ENCODE data around the gene CRYZ. TPM values are rescaled to one million over a fixed set of nuclear protein-coding genes. Genes with fewer than 3 reads are reported as not detected.

The CRYZ gene
- polyA plus RNA-seq, 1 experiment: 108 TPM

DNA sequence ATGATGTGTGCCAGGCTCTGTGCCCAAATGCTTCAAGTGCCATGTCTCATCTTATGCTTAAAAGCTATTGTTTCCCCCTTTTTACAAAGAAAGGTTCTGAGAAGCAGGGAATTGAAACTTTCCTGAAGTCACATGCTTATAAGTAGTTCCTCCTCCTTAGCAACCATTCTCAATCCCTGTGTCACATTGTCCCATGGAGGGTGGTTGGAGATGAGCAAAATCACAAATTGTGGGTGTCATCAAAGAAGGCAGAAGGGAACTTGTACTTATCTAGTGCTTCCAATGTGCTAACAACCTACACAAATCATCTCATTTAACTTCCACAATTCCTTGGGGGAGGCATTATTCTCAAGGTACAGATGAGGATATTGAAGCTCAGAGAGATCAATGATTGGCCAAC, 49.2 kb downstream of the CRYZ start:
- Histone ChIP-seq H3K4me3 (ENCODE audit: low read depth, low read length) (no peak overlapping the region), H3K27ac (ENCODE audit: low read depth, low read length) (no peak overlapping the region), H3K27me3 (ENCODE audit: control insufficient read depth, insufficient read depth, low read length) (no peaks in the 10 kb centered on the region), H3K9me3 (ENCODE audit: control insufficient read depth, insufficient read depth, low read length) (no peaks in the 10 kb centered on the region)
- POLR2A ChIA-PET: no interaction called here
- no peak for DNase-seq (ENCODE audit: low read depth, low spot score)
- CTCF ChIA-PET: no interaction called here
- no peak for TF ChIP-seq CTCF (IDR thresholded peaks at IDR 0.05; ENCODE audit: low read depth, low read length)

GRCh38 chr1:74681851-74682250, 51.0 kb downstream of the CRYZ start:
- Histone ChIP-seq H3K9me3 (ENCODE audit: control insufficient read depth, insufficient read depth, low read length) (no peaks in the 10 kb centered on the region), H3K27ac (ENCODE audit: low read depth, low read length) (no peak overlapping the region), H3K27me3 (ENCODE audit: control insufficient read depth, insufficient read depth, low read length) (no peaks in the 10 kb centered on the region), H3K4me3 (ENCODE audit: low read depth, low read length) (no peak overlapping the region)
- no peak for TF ChIP-seq CTCF (IDR thresholded peaks at IDR 0.05; ENCODE audit: low read depth, low read length)
- no peak for DNase-seq (ENCODE audit: low read depth, low spot score)
- CTCF ChIA-PET: no interaction called here
- POLR2A ChIA-PET: no interaction called here

DNA sequence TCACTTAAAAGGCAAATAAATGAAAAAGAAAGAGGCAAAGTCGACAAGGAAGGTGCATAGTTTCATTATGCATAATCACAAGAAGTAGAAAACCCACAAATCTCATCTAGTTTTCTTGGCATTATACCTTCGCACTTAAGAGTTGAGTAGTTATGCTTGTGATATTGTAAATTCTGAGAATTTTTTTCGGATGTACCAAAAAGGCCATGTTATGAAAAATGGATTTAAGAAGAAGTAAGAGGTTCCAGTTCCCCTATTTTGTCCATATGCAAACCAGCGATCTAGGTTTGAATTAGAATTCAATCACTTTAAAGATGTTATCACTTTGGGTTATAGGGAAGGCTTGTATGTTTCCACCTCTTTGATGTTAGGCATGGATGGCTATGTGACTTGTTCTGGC, 51.4 kb downstream of the CRYZ start:
- TF ChIP-seq CTCF (IDR thresholded peaks at IDR 0.05; ENCODE audit: low read depth, low read length): no peak
- Histone ChIP-seq H3K27me3 (ENCODE audit: control insufficient read depth, insufficient read depth, low read length) (no peaks in the 10 kb centered on the region), H3K9me3 (ENCODE audit: control insufficient read depth, insufficient read depth, low read length) (no peaks in the 10 kb centered on the region), H3K27ac (ENCODE audit: low read depth, low read length) (no peak overlapping the region), H3K4me3 (ENCODE audit: low read depth, low read length) (no peak overlapping the region)
- no peak for DNase-seq (ENCODE audit: low read depth, low spot score)
- POLR2A ChIA-PET: no interaction called here
- CTCF ChIA-PET: interaction anchor here (3.3 kb wide), 1 partner anchor 8 kb away, joined by 34 read pairs; no protein-coding TSS in a partner anchor

DNA sequence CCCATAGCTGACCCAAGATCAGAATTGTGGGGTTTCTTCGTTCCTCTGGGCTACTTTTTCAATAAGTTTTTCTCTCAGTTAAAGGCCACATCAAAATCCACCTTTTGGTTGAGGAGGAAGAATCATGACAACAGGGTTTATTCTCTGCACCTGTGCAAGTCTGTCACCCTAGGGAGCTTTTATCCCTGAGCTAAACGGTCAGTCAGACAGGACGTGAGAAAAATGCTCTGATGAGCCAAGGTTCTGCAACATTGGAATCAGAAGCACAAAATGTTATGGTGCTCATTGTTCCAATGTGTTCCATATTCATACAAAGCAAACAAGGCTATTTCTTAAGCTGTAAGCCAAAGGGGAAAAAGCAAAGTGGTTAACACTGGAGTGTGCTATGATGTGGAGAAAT, 51.8 kb downstream of the CRYZ start:
- Histone ChIP-seq H3K4me3 (ENCODE audit: low read depth, low read length) (no peak overlapping the region), H3K27ac (ENCODE audit: low read depth, low read length) (no peak overlapping the region), H3K9me3 (ENCODE audit: control insufficient read depth, insufficient read depth, low read length) (no peaks in the 10 kb centered on the region), H3K27me3 (ENCODE audit: control insufficient read depth, insufficient read depth, low read length) (no peaks in the 10 kb centered on the region)
- TF ChIP-seq CTCF (IDR thresholded peaks at IDR 0.05; ENCODE audit: low read depth, low read length): no peak
- CTCF ChIA-PET: interaction anchor here (3.3 kb wide), 1 partner anchor 8 kb away, joined by 34 read pairs; no protein-coding TSS in a partner anchor
- no peak for DNase-seq (ENCODE audit: low read depth, low spot score)
- POLR2A ChIA-PET: no interaction called here

GRCh38 chr1:74679811-74680210, 53.0 kb downstream of the CRYZ start:
- ChIA-PET POLR2A (no interaction called here), CTCF (interaction anchor here (3.3 kb wide), 1 partner anchor 10 kb away, joined by 34 read pairs; no protein-coding TSS in a partner anchor)
- H3K9me3 ChIP-seq (ENCODE audit: control insufficient read depth, insufficient read depth, low read length): no peaks in the 10 kb centered on the region
- no peaks in the 10 kb centered on the region for H3K27me3 ChIP-seq (ENCODE audit: control insufficient read depth, insufficient read depth, low read length)
- no peak for TF ChIP-seq CTCF (IDR thresholded peaks at IDR 0.05; ENCODE audit: low read depth, low read length)
- no peak overlapping the region for H3K4me3 ChIP-seq (ENCODE audit: low read depth, low read length)
- no peak overlapping the region for H3K27ac ChIP-seq (ENCODE audit: low read depth, low read length)
- no peak for DNase-seq (ENCODE audit: low read depth, low spot score)

Data from AG04450 (cell line).